Smooth muscle cell (in vitro differentiated cells): ENCODE results near the gene CHN1. TPM values are rescaled to one million over a fixed set of nuclear protein-coding genes. Genes with fewer than 3 reads are reported as not detected.

Experiments used
- DNase-seq: peaks from one replicate; lab custom pipeline; 2025; ENCODE audit not compliant: unreplicated experiment; lab: John Stamatoyannopoulos, UW
- H2AFZ ChIP-seq: fragments of 200-600 bp; sonication (generic); 2 replicates; pipeline ENCODE4 v1.6.0; 2016; ENCODE audit warnings: antibody characterized with exemption, low read depth, mild to moderate bottlenecking
- H3F3A ChIP-seq: fragments of 200-600 bp; sonication (generic); 2 replicates; pipeline ENCODE4 v1.6.0; 2017; ENCODE audit warnings: antibody characterized with exemption, low read depth
- H3K27ac ChIP-seq: fragments of 200-600 bp; sonication (generic); 2 replicates; pipeline ENCODE4 v1.5.1; 2016; ENCODE audit warnings: low read depth, mild to moderate bottlenecking
- H3K27me3 ChIP-seq: fragments of 200-600 bp; sonication (generic); 2 replicates; pipeline ENCODE4 v1.6.1; 2016; ENCODE audit warnings: low read depth, mild to moderate bottlenecking
- H3K36me3 ChIP-seq: fragments of 200-600 bp; sonication (generic); 2 replicates; pipeline ENCODE4 v1.5.1; 2016; ENCODE audit warnings: low read depth
- H3K4me1 ChIP-seq: fragments of 200-600 bp; sonication (generic); 2 replicates; pipeline ENCODE4 v1.5.1; 2016; ENCODE audit warnings: low read depth
- H3K4me2 ChIP-seq: fragments of 200-600 bp; sonication (generic); 2 replicates; pipeline ENCODE4 v1.6.0; 2016; ENCODE audit warnings: mild to moderate bottlenecking
- H3K4me3 ChIP-seq: fragments of 200-600 bp; sonication (generic); 2 replicates; pipeline ENCODE4 v1.5.1; 2016; ENCODE audit warnings: mild to moderate bottlenecking
- H3K79me2 ChIP-seq: fragments of 200-600 bp; sonication (generic); 2 replicates; pipeline ENCODE4 v1.6.0; 2016; ENCODE audit warnings: low read depth, mild to moderate bottlenecking
- H3K9ac ChIP-seq: fragments of 200-600 bp; sonication (generic); 2 replicates; pipeline ENCODE4 v1.6.0; 2016; ENCODE audit warnings: low read depth
- H3K9me3 ChIP-seq: fragments of 200-600 bp; sonication (generic); replicated peaks from 2 replicates; pipeline ENCODE4 v1.5.1; 2016; ENCODE audit warnings: low read depth
- H4K20me1 ChIP-seq: fragments of 200-600 bp; sonication (generic); 2 replicates; pipeline ENCODE4 v1.6.0; 2016; ENCODE audit warnings: low read depth
- CTCF ChIP-seq: fragments of 200-600 bp; sonication (generic); IDR thresholded peaks from 2 replicates; pipeline ENCODE4 v1.5.1; 2017; ENCODE audit warnings: borderline replicate concordance, mild to moderate bottlenecking, antibody characterized with exemption; ENCODE audit not compliant: insufficient read depth, poor library complexity, severe bottlenecking
- WGBS: methylation state at CpG from one replicate; pipeline ENCODE4 v1.1.7; 2016; ENCODE audit warnings: low lambda C conversion rate; 5-methylcytosine and 5-hydroxymethylcytosine counted together
- polyA plus RNA-seq: library from polyadenylated mRNA; unstranded; fragments of >200 nt; fragmentation: Nextera tagmentation; extraction: Ambion mirVana; gene quantifications from 2 replicates; pipeline ENCODE4 v1.2.1, GENCODE V29; 2016
- total RNA-seq: library from RNA; depleted of rRNA; stranded (reverse); fragments of >200 nt; gene quantifications from 2 replicates; pipeline ENCODE4 v1.2.3, GENCODE V29; 2014

CHN1 gene
- total and polyA plus RNA-seq, 2 experiments from 2014 or later: 33.5 to 44.8 TPM

- Histone ChIP-seq H4K20me1 (no peaks in the 10 kb centered on the region), H3K36me3 (no peaks in the 10 kb centered on the region), H3K4me1 (peaks cover 35% of the 10 kb centered on the region), H3K4me2 (no peak overlapping the region), H3K79me2 (no peaks in the 10 kb centered on the region), H3K27ac (no peak overlapping the region), H3K9ac (no peak overlapping the region), H3K4me3 (no peak overlapping the region), H3K9me3 (no peaks in the 10 kb centered on the region), H3K27me3 (peaks cover 41% of the 10 kb centered on the region), H2AFZ (no peak overlapping the region), H3F3A (no peaks in the 10 kb centered on the region)
- 68% methylated on average over 3 of the region's 3 CpGs for WGBS
- DNase-seq: no peak
- TF ChIP-seq CTCF: no peak
Observed at GRCh38 chr2:175007510-175007909, 2.3 kb upstream of the CHN1 start.

- Histone ChIP-seq H3F3A (no peaks in the 10 kb centered on the region), H3K9ac (no peak overlapping the region), H3K27ac (no peak overlapping the region), H3K4me3 (no peak overlapping the region), H3K27me3 (peaks cover 41% of the 10 kb centered on the region), H3K9me3 (no peaks in the 10 kb centered on the region), H3K4me2 (no peak overlapping the region), H3K79me2 (no peaks in the 10 kb centered on the region), H3K4me1 (peaks cover 35% of the 10 kb centered on the region), H2AFZ (no peak overlapping the region), H4K20me1 (no peaks in the 10 kb centered on the region), H3K36me3 (no peaks in the 10 kb centered on the region)
- no peak for TF ChIP-seq CTCF
- 84% methylated on average over 2 of the region's 2 CpGs for WGBS
- DNase-seq: no peak
Observed at GRCh38 chr2:175006281-175006680, 1.1 kb upstream of the CHN1 start.

GRCh38 chr2:175005733-175006264 is 618 bp upstream of the CHN1 start:
- Histone ChIP-seq H3K27ac (no peak overlapping the region), H3K27me3 (peaks cover 41% of the 10 kb centered on the region), H3F3A (no peaks in the 10 kb centered on the region), H2AFZ (peak overlapping the region; percentile 56), H3K4me2 (peak overlapping the region; percentile 99), H3K79me2 (no peaks in the 10 kb centered on the region), H3K9me3 (no peaks in the 10 kb centered on the region), H3K36me3 (no peaks in the 10 kb centered on the region), H3K4me3 (peak overlapping the region; percentile 64), H4K20me1 (no peaks in the 10 kb centered on the region), H3K9ac (no peak overlapping the region), H3K4me1 (peaks cover 35% of the 10 kb centered on the region)
- 32% methylated on average over 9 of the region's 9 CpGs for WGBS
- no peak for TF ChIP-seq CTCF
- DNase-seq: no peak

GRCh38 chr2:175004730-175004979 is 526 bp downstream of the CHN1 start:
- H3K9me3 ChIP-seq: no peaks in the 10 kb centered on the region
- H3K4me2 ChIP-seq: peak overlapping the region; percentile 99
- TF ChIP-seq CTCF: no peak
- no peaks in the 10 kb centered on the region for H3K79me2 ChIP-seq
- WGBS: 0% methylated on average over 5 of the region's 32 CpGs
- no peaks in the 10 kb centered on the region for H3F3A ChIP-seq
- peak overlapping the region; percentile 60 for H2AFZ ChIP-seq
- H3K36me3 ChIP-seq: no peaks in the 10 kb centered on the region
- no peak overlapping the region for H3K27ac ChIP-seq
- H3K27me3 ChIP-seq: peaks cover 41% of the 10 kb centered on the region
- H3K4me1 ChIP-seq: peaks cover 35% of the 10 kb centered on the region
- H3K9ac ChIP-seq: no peak overlapping the region
- no peak for DNase-seq
- H3K4me3 ChIP-seq: peak overlapping the region; percentile 64
- H4K20me1 ChIP-seq: no peaks in the 10 kb centered on the region
